Measurements from ENCODE around the gene STEAP1B. TPM values are rescaled to one million over a fixed set of nuclear protein-coding genes. Genes with fewer than 3 reads are reported as not detected.

The STEAP1B gene
- total RNA-seq, 4 donors from 2014 or later: 1.3 to 4.4 (median 2.0) TPM; not detected in 1

DNA sequence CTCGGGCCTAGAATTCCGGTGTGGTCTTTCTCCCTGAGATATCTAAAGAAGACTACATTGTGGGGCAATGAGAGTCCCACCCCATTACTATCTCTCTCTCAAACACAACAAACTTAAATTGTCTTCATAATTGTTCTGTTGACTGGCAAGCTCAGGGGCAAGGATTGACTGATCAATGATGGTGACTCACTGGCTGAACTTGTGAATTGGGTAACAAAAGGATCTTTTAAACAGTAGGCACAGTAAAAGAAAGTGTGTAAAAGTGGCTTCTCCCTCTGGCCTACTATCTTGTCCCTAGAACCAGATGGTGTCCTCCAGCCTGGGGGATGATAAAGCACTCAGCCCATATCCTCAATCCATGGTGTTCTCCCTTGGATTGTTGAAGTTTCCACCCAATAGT lies 80.0 kb downstream of the STEAP1B start:
- TF ChIP-seq, protein P1, sequence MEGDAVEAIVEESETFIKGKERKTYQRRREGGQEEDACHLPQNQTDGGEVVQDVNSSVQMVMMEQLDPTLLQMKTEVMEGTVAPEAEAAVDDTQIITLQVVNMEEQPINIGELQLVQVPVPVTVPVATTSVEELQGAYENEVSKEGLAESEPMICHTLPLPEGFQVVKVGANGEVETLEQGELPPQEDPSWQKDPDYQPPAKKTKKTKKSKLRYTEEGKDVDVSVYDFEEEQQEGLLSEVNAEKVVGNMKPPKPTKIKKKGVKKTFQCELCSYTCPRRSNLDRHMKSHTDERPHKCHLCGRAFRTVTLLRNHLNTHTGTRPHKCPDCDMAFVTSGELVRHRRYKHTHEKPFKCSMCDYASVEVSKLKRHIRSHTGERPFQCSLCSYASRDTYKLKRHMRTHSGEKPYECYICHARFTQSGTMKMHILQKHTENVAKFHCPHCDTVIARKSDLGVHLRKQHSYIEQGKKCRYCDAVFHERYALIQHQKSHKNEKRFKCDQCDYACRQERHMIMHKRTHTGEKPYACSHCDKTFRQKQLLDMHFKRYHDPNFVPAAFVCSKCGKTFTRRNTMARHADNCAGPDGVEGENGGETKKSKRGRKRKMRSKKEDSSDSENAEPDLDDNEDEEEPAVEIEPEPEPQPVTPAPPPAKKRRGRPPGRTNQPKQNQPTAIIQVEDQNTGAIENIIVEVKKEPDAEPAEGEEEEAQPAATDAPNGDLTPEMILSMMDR (IDR thresholded peaks at IDR 0.05): no peak
- DNase-seq (ENCODE audit: low spot score) (no peak), ATAC-seq (ENCODE audit: low FRiP score) (no peak)

DNA sequence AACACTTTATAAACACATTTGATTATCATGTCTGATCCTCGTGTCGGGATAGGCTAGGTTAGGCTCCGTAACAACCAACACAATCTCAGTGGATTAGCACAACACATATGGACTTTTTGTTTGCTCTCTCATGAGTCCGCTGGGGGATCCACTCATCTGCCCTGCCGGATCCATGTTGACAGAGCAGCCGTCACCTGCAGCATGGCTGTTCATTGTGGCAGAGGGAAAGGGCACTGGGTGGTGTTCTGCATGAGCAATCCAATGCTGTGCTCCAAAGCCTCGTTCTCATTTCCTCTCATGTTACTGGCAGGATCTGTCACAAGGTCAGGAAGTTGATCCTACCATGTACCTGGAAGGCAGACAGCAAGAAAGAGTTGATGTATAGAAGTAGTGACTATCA lies 80.5 kb downstream of the STEAP1B start:
- ATAC-seq (ENCODE audit: low FRiP score): no peak
- TF ChIP-seq, protein P1 (IDR thresholded peaks at IDR 0.05): no peak
- DNase-seq (ENCODE audit: low spot score): no peak

DNA sequence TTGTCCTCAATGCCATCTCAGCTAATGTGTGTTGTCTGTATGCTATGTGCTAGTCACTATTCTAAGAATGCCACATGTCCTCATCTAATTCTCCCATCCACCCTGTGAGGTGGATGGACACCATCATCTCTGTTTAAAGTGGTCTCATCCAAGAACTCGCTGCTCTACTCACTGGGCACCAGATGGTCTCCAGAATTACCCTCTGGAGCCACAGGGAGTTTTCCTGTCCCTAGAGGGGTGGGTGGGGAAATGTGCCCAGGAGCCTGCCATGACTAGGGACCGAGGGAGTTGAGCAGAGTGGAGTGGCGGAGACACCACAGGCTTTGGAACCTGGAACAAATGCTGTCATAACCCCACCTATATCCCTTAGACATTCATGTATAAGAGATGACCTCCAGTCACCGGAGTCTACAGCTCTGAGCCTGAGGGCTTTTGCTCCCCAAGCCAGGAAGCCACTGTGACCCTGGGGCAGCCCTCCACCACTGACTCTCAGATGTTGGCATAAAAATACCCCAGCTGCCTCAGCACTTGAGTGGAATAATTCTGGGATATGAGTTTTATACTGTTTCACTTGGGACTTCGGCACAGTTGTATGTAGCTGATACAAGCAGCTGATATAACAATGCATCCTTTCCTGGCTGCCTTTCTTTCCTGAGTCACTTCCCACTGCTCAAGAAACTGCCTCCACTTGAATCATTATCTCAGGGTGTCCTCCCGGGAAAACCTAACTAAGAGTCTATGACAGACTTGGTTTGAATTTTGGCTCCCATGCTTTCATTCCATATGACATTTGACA lies 81.5 kb downstream of the STEAP1B start:
- TF ChIP-seq, protein P1 (IDR thresholded peaks at IDR 0.05): no peak
- no peak for ATAC-seq (ENCODE audit: low FRiP score)
- no peak for DNase-seq (ENCODE audit: low spot score)

DNA sequence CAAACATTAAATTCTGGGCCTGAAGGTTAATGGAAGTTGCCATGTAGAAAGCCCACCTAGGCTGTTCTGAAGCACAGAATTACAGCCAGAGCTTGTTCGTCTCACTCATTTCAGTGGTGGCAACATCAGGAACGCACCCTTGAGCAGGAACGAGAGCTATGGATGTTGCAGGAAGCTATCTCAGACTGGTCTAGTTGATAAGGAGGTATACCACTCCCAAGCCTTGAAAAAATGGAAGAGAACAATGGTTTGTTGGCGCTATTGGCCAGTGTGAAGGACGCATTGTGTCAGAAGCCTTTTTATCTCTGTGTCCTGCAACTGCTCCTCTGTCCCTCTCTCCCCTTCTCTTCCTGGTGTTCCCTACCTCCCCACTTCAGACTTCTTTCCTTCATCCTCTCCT lies 82.1 kb downstream of the STEAP1B start:
- DNase-seq (ENCODE audit: low spot score): no peak
- TF ChIP-seq, protein P1 (IDR thresholded peaks at IDR 0.05): no peak
- ATAC-seq (ENCODE audit: low FRiP score): no peak

DNA sequence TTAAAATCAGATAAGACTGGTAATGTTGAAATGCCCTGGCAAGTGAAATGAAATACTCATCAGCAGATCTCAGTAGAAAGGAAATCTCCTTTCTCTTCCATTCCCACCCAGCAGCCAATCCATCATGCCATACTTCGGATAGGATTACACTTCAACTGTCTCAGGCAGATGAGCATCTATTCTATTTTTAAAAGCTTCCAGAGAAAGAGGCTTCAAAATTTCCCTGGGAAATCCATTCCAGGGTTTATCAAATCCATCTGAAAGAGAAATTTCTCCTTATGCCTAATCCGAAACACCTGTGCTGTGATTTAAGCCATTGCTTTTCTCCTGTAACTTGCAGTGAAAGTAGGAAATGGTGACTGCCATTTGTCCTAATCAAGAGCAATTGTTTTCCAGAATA lies 82.6 kb downstream of the STEAP1B start:
- no peak for ATAC-seq (ENCODE audit: low FRiP score)
- TF ChIP-seq, protein P1 (IDR thresholded peaks at IDR 0.05): no peak

DNA sequence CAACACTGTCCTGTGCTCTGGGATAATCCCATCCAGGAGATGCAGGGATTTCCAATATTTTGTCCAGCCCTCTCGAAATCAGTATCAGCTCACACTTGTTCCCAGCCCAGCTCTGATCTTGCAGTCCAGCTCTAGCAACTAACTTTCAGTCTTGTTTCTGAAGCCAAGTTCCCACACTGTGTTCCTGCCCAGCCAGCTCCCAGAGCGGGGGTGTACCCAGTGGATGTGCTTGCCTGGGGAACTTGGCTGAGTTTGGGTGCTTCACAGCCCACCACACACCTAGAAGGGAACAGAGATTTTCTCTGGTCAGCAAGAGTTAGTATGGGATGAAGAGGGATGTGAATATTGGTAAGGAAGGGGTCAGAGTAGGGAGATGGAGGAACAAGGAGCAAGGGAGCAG lies 85.6 kb downstream of the STEAP1B start:
- TF ChIP-seq, protein P1 (IDR thresholded peaks at IDR 0.05): no peak
- ATAC-seq (ENCODE audit: low FRiP score): no peak
- no peak for DNase-seq (ENCODE audit: low spot score)

More for the DNA sequence above, 82.6 kb downstream of the STEAP1B start:
- no peak for DNase-seq (ENCODE audit: low spot score)

DNA sequence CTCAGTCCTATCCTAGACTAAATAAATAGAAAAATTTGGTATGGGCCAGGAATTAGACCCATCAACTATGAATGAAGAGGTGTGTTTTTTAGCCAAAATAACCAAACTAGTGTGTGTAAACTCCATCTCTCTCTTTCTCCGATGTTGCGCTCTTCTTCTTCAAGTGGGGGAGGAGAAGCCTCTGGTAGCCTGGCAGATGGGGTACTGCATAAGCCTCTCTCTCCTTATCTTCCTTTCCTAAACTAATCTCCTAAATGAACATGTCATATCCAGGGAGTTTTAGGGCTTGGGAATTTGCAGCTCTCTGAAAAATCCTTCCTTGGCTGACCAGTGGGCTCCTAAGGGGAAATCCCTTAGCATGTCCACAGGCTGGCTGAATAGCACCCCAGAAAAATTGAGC lies 86.8 kb downstream of the STEAP1B start:
- TF ChIP-seq, protein P1 (IDR thresholded peaks at IDR 0.05): no peak
- ATAC-seq (ENCODE audit: low FRiP score): no peak
- DNase-seq (ENCODE audit: low spot score): no peak
